ENCODE data around the gene SOS2.

SOS2 gene

DNA sequence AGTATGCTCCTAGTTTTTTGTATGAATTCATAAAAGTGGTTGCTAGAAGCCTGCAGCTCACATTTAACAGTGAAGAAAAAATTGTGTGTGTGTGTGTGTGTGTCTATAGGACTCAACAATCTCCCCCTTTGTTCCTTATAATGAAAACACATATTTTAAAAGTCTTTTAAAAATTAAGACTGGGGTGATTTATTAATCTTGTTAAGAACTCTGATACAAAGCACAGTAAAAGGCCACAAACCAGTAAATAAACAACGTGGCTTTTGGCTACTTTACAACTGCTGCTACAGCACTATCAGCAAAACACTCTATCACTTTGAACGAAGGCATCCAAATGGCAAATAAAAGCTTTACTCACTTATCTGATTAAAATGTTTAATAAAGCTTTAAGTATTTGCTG, 114.4 kb downstream of the SOS2 start:
- no peaks in the 10 kb centered on the region for H3K27me3 ChIP-seq (ENCODE audit: control insufficient read depth, insufficient read depth, low read length)
- H3K4me1 ChIP-seq (ENCODE audit: control insufficient read depth, insufficient read depth, low read length) = peaks cover 12% of the 10 kb centered on the region
- H3K36me3 ChIP-seq (ENCODE audit: control insufficient read depth, insufficient read depth, low read length) = peaks cover 29% of the 10 kb centered on the region
- peak overlapping the region; percentile 95 for H3K9ac ChIP-seq (ENCODE audit: low read length)
- H3K27ac ChIP-seq (ENCODE audit: low read depth, low read length) = peak overlapping the region; percentile 92
- H3K9me3 ChIP-seq (ENCODE audit: control insufficient read depth, insufficient read depth, low read depth, low read length) = no peaks in the 10 kb centered on the region
- H3K4me3 ChIP-seq (ENCODE audit: low read depth, low read length) = peak overlapping the region; percentile 86

DNA sequence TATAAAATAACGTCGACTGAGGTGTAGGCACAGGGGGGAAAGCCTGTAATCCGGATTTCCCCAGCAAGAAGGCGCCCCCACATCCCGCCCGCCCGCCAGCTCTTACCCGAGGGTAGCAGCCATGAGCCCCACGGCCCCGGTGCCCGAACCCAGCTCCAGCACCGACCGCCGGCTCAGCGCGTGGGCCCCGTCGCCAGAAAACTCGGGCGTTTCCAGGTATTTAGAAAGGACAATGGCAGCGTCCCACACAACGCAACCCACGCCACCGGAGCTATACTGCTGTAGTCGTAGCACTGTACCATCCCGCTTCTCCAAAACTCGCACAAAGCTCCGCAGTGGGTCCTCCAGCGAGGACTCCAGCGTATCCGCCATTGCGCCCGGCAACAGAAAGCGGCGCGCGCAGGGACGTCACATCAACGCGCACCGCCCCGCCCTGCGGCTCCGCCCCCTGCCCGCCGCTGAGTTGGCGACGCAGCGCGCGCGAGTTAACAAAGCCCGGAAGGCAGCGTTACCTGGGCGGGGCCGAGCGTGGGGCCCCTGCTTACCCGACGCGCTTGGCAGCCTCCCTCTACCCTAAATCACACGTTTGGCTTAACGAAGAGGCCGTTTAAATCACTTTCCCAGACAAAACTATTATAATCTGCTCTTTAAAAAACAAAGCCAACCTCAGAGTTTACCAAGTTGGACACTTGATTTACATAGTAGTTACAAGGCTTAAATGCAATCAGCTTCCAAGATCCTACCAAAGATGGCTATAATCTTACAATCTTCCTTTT, 115.0 kb downstream of the SOS2 start, which contains the start of gene VCPKMT:
Gene VCPKMT (minus strand): TSS at position 392 of the 776 bp plus-strand sequence. CDS start 20 bp downstream, at position 372.
- H3K27ac ChIP-seq (ENCODE audit: low read depth, low read length) = peak within 1 kb of the TSS; percentile 92
- H3K9ac ChIP-seq (ENCODE audit: low read length) = peak within 1 kb of the TSS; percentile 95

DNA sequence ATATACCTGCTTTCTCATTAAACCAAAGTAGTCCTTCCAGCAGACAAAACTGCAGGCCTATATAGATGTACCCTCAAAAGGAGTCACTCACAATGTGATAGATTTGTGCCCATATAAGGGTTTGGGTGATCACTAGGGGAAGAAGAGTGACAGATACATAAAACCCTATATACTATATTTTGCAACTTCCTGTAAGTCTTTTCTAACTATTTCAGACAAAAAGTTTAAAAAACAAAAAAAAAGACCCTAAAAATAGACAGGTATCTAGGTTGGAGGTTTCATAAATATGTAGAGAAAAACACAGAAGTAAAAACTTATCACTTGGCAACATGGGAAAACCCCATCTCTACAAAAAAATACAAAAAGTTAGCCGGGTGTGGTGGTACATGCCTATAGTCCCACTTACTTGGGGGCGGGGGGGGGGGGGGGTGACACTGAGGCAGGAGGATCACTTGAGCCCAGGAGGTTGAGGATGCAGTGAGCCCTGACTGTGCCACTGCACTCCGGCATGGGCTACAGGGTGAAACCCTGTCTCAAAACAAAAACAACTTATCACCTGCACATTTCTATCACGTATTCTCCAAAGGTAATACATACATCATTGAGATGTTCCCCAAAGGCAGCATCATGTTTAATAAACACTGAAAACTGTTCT, 117.9 kb downstream of the SOS2 start:
- Histone ChIP-seq H3K4me3 (ENCODE audit: low read depth, low read length) (no peak overlapping the region), H3K9ac (ENCODE audit: low read length) (no peak overlapping the region), H3K36me3 (ENCODE audit: control insufficient read depth, insufficient read depth, low read length) (peaks cover 61% of the 10 kb centered on the region), H3K9me3 (ENCODE audit: control insufficient read depth, insufficient read depth, low read depth, low read length) (no peaks in the 10 kb centered on the region), H3K4me1 (ENCODE audit: control insufficient read depth, insufficient read depth, low read length) (peaks cover 12% of the 10 kb centered on the region), H3K27me3 (ENCODE audit: control insufficient read depth, insufficient read depth, low read length) (no peaks in the 10 kb centered on the region), H3K27ac (ENCODE audit: low read depth, low read length) (no peak overlapping the region)

More for the DNA sequence above, 115.0 kb downstream of the SOS2 start, which contains the start of gene VCPKMT:
- H3K27me3 ChIP-seq (ENCODE audit: control insufficient read depth, insufficient read depth, low read length) = no peaks in the 10 kb centered on the region
- H3K9me3 ChIP-seq (ENCODE audit: control insufficient read depth, insufficient read depth, low read depth, low read length) = no peaks in the 10 kb centered on the region
- peaks cover 12% of the 10 kb centered on the region for H3K4me1 ChIP-seq (ENCODE audit: control insufficient read depth, insufficient read depth, low read length)
- peak within 1 kb of the TSS; percentile 86 for H3K4me3 ChIP-seq (ENCODE audit: low read depth, low read length)
- peaks cover 35% of the 10 kb centered on the region for H3K36me3 ChIP-seq (ENCODE audit: control insufficient read depth, insufficient read depth, low read length)

DNA sequence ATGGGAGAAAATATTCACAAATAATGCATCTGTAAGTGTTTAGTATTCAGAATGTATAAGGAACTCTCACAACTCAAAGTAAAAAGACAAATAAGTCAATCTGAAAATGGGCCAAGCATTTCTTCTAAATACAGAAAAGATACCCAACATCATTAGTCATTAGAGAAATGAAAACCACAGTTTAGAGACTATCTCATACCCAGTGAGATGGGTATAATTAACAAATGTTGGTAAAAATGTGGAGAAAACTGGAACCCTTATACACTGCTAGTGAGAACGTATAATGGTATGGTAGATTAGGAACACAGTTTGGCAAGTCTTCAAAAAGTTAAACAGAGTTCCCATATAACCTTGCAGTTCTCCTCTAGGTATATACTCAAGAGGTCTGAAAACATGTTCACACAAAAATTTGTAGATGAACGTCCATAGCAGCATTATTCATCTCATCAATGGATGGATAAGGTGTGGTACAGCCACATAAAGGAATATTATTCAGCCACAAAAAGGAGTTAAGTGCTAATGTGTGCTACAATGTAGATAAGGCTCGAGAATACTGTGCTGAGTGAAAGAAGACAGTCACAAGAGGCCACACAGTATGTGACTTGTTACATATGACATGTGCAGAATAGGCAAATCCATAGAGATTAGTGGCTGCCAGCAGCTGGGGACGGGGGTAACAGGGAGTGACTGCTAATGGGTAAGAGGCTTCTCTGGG, 120.9 kb downstream of the SOS2 start:
- Histone ChIP-seq H3K27me3 (ENCODE audit: control insufficient read depth, insufficient read depth, low read length) (no peaks in the 10 kb centered on the region), H3K4me1 (ENCODE audit: control insufficient read depth, insufficient read depth, low read length) (peaks cover 9% of the 10 kb centered on the region), H3K9me3 (ENCODE audit: control insufficient read depth, insufficient read depth, low read depth, low read length) (no peaks in the 10 kb centered on the region), H3K36me3 (ENCODE audit: control insufficient read depth, insufficient read depth, low read length) (peaks cover 67% of the 10 kb centered on the region), H3K9ac (ENCODE audit: low read length) (no peak overlapping the region), H3K4me3 (ENCODE audit: low read depth, low read length) (no peak overlapping the region), H3K27ac (ENCODE audit: low read depth, low read length) (no peak overlapping the region)

DNA sequence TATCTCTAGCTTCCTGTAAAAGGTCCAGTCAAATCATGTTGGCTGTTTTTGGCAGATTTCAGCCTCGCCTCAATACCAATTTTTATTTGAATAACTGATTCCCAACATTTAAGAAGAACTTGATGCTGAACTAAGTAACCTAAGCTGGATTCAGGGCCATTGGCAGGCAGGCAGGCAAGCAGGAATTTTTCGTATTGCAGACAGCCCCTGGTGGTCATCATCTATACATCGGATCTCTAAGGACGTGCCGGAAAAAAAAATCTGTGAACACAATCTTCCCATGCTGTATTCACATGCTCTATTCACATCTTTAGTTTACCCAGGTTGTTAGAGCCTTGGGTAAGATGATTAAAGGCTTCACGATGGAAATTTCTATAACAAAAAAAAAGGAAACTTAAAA, 122.0 kb downstream of the SOS2 start:
- peaks cover 63% of the 10 kb centered on the region for H3K36me3 ChIP-seq (ENCODE audit: control insufficient read depth, insufficient read depth, low read length)
- peaks cover 11% of the 10 kb centered on the region for H3K4me1 ChIP-seq (ENCODE audit: control insufficient read depth, insufficient read depth, low read length)
- no peak overlapping the region for H3K4me3 ChIP-seq (ENCODE audit: low read depth, low read length)
- no peaks in the 10 kb centered on the region for H3K9me3 ChIP-seq (ENCODE audit: control insufficient read depth, insufficient read depth, low read depth, low read length)
- no peak overlapping the region for H3K27ac ChIP-seq (ENCODE audit: low read depth, low read length)
- no peaks in the 10 kb centered on the region for H3K27me3 ChIP-seq (ENCODE audit: control insufficient read depth, insufficient read depth, low read length)
- H3K9ac ChIP-seq (ENCODE audit: low read length) = no peak overlapping the region

DNA sequence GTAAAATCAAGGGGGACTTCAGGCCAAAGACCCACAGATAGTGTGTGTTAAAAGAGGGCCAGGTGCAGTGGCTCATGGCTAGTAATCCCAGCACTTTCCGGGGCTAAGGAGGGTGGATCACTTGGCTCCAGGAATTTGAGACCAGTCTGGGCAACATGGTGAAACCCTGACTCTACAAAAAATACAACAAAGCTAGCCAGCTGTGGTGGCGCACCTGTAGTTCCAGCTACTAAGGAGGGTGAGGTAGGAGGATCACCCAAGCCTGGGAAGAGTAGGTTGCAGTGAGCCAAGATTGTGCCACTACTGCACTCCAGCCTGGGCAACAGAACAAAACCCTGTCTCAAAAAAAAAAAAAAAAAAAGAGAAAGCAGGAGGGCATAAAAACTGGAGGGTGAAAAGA, 123.5 kb downstream of the SOS2 start:
- no peak overlapping the region for H3K9ac ChIP-seq (ENCODE audit: low read length)
- no peaks in the 10 kb centered on the region for H3K9me3 ChIP-seq (ENCODE audit: control insufficient read depth, insufficient read depth, low read depth, low read length)
- peak overlapping the region; percentile 62 for H3K27ac ChIP-seq (ENCODE audit: low read depth, low read length)
- H3K27me3 ChIP-seq (ENCODE audit: control insufficient read depth, insufficient read depth, low read length) = no peaks in the 10 kb centered on the region
- no peak overlapping the region for H3K4me3 ChIP-seq (ENCODE audit: low read depth, low read length)
- H3K36me3 ChIP-seq (ENCODE audit: control insufficient read depth, insufficient read depth, low read length) = peaks cover 50% of the 10 kb centered on the region
- H3K4me1 ChIP-seq (ENCODE audit: control insufficient read depth, insufficient read depth, low read length) = peaks cover 11% of the 10 kb centered on the region

DNA sequence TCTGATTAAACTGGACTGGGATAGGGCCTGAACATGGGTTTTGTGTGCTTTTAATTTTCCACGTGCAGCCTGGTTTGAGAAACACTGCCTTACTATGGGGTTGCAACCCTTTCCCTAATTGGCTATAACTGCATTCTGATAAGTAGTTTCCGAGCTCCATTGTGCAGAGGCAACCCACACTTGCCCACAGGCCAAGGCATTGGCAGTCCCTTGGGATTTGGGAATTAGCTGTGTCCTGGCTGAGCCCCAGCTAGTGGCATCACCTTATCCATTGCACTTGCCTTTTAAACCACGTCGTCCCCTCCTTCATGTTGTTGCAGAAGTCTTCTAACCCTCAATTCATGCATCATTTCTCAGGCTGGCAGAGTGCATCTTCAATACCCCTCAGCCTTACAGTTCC, 125.2 kb downstream of the SOS2 start:
- no peaks in the 10 kb centered on the region for H3K9me3 ChIP-seq (ENCODE audit: control insufficient read depth, insufficient read depth, low read depth, low read length)
- no peak overlapping the region for H3K4me3 ChIP-seq (ENCODE audit: low read depth, low read length)
- peaks cover 11% of the 10 kb centered on the region for H3K4me1 ChIP-seq (ENCODE audit: control insufficient read depth, insufficient read depth, low read length)
- H3K9ac ChIP-seq (ENCODE audit: low read length) = no peak overlapping the region
- H3K27ac ChIP-seq (ENCODE audit: low read depth, low read length) = no peak overlapping the region
- H3K36me3 ChIP-seq (ENCODE audit: control insufficient read depth, insufficient read depth, low read length) = peaks cover 33% of the 10 kb centered on the region
- H3K27me3 ChIP-seq (ENCODE audit: control insufficient read depth, insufficient read depth, low read length) = no peaks in the 10 kb centered on the region

DNA sequence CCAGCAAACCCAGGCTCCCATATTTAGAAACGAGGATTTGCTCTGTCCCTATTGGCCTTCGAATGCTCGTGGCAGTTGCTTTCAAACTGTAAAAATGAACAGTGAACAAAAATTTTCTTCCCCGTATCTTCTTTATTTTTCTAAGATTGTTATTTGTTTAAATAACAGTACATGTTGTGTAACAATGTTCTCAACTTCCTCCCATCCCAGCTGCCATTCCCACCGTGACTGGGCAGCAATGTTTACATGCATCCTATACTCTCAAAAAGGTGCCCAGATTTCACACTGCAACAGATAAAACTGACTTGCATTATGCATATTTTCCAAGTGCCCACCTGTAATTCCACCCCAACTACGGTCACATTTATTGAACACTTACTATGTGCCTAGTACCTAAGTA, 127.8 kb downstream of the SOS2 start:
- Histone ChIP-seq H3K4me1 (ENCODE audit: control insufficient read depth, insufficient read depth, low read length) (peaks cover 11% of the 10 kb centered on the region), H3K27ac (ENCODE audit: low read depth, low read length) (no peak overlapping the region), H3K36me3 (ENCODE audit: control insufficient read depth, insufficient read depth, low read length) (peaks cover 8% of the 10 kb centered on the region), H3K9ac (ENCODE audit: low read length) (no peak overlapping the region), H3K4me3 (ENCODE audit: low read depth, low read length) (no peak overlapping the region), H3K27me3 (ENCODE audit: control insufficient read depth, insufficient read depth, low read length) (no peaks in the 10 kb centered on the region), H3K9me3 (ENCODE audit: control insufficient read depth, insufficient read depth, low read depth, low read length) (no peaks in the 10 kb centered on the region)

DNA sequence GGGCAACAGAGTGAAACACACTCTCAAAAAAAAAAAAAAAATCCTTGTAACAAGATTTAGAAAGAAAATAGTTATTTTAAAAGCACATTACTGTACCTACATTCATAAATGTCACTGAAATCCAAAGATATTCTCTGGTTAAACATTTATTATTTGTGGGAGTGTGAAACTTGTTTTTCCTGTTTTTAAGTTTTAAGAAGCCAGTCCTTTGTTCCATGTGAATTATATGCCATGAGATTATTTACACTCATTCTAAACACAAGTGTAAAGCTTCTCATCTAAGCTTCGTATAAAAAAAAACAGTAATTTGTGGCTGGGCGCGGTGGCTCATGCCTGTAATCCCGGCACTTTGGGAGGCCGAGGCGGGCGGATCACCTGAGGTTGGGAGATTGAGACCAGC, 130.0 kb downstream of the SOS2 start:
- no peak overlapping the region for H3K4me3 ChIP-seq (ENCODE audit: low read depth, low read length)
- H3K27ac ChIP-seq (ENCODE audit: low read depth, low read length) = no peak overlapping the region

DNA sequence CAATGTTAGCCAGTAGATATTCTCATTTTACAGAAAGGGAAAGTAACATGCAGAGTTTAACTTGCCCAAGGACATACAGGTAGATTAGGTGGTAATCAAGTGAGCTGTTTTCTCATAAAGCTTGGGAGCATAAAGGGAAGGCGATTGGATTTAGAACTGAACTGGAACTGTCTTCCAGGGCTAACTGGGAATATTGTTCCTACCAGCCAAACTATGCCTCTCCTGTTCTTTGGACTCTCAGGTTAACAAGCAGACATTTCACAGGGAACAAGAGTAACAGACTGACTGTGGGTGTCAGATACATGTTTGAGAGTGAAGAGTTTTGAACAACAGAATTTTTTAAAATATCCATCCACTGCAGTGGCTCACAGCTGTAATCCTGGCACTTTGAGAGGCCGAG, 130.6 kb downstream of the SOS2 start:
- no peak overlapping the region for H3K9ac ChIP-seq (ENCODE audit: low read length)
- no peaks in the 10 kb centered on the region for H3K27me3 ChIP-seq (ENCODE audit: control insufficient read depth, insufficient read depth, low read length)
- no peak overlapping the region for H3K27ac ChIP-seq (ENCODE audit: low read depth, low read length)
- no peaks in the 10 kb centered on the region for H3K9me3 ChIP-seq (ENCODE audit: control insufficient read depth, insufficient read depth, low read depth, low read length)
- H3K36me3 ChIP-seq (ENCODE audit: control insufficient read depth, insufficient read depth, low read length) = no peaks in the 10 kb centered on the region
- peaks cover 3% of the 10 kb centered on the region; the same call in 1 of the 2 replicates for H3K4me1 ChIP-seq (ENCODE audit: control insufficient read depth, insufficient read depth, low read length)
- H3K4me3 ChIP-seq (ENCODE audit: low read depth, low read length) = no peak overlapping the region

More for the DNA sequence above, 130.0 kb downstream of the SOS2 start:
- H3K36me3 ChIP-seq (ENCODE audit: control insufficient read depth, insufficient read depth, low read length) = no peaks in the 10 kb centered on the region
- no peaks in the 10 kb centered on the region for H3K27me3 ChIP-seq (ENCODE audit: control insufficient read depth, insufficient read depth, low read length)
- H3K4me1 ChIP-seq (ENCODE audit: control insufficient read depth, insufficient read depth, low read length) = peaks cover 3% of the 10 kb centered on the region; the same call in 1 of the 2 replicates
- H3K9ac ChIP-seq (ENCODE audit: low read length) = no peak overlapping the region
- H3K9me3 ChIP-seq (ENCODE audit: control insufficient read depth, insufficient read depth, low read depth, low read length) = no peaks in the 10 kb centered on the region

DNA sequence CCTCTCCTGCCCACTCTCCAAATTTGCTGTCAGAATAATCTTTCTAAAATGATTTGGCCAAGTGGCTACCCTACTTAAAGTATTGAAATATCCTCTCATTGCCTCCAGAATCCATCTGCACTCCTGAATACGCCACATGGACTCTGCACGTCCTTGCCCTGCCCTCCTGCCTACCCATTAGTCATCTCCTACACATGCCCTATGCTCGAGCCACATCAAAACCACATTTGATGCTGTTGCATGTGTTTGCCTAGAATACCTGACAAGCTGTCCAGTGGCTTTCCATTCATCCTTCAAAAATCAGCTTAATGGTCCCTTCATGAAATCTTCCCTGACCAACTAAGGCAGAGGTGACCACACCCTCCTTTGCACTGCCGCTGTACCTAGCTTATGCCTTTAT, 132.0 kb downstream of the SOS2 start:
- Histone ChIP-seq H3K9ac (ENCODE audit: low read length) (no peak overlapping the region), H3K4me1 (ENCODE audit: control insufficient read depth, insufficient read depth, low read length) (no peaks in the 10 kb centered on the region), H3K27ac (ENCODE audit: low read depth, low read length) (no peak overlapping the region), H3K4me3 (ENCODE audit: low read depth, low read length) (no peak overlapping the region), H3K9me3 (ENCODE audit: control insufficient read depth, insufficient read depth, low read depth, low read length) (no peaks in the 10 kb centered on the region), H3K27me3 (ENCODE audit: control insufficient read depth, insufficient read depth, low read length) (no peaks in the 10 kb centered on the region), H3K36me3 (ENCODE audit: control insufficient read depth, insufficient read depth, low read length) (no peaks in the 10 kb centered on the region)
